ENCODE measurements around the gene HORMAD2.
A peak's percentile ranks its signal among the peaks of the same experiment; 100 is the strongest.

Gene HORMAD2, protein sequence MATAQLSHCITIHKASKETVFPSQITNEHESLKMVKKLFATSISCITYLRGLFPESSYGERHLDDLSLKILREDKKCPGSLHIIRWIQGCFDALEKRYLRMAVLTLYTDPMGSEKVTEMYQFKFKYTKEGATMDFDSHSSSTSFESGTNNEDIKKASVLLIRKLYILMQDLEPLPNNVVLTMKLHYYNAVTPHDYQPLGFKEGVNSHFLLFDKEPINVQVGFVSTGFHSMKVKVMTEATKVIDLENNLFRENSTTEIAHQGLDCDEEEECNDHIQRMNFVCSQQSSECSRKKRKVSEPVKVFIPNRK

GRCh38 chr22:30079952-30080533 lies at the start of gene HORMAD2:
Gene HORMAD2 (plus strand): TSS chr22:30080464. CDS start chr22:30093953, 13,489 bp downstream.
- DNase-seq (ENCODE audit: low read depth, low spot score) = peak; percentile 98

GRCh38 chr22:30031328-30031727 lies 48.9 kb upstream of the HORMAD2 start:
- DNase-seq (ENCODE audit: low read depth, low spot score) = no peak

DNA sequence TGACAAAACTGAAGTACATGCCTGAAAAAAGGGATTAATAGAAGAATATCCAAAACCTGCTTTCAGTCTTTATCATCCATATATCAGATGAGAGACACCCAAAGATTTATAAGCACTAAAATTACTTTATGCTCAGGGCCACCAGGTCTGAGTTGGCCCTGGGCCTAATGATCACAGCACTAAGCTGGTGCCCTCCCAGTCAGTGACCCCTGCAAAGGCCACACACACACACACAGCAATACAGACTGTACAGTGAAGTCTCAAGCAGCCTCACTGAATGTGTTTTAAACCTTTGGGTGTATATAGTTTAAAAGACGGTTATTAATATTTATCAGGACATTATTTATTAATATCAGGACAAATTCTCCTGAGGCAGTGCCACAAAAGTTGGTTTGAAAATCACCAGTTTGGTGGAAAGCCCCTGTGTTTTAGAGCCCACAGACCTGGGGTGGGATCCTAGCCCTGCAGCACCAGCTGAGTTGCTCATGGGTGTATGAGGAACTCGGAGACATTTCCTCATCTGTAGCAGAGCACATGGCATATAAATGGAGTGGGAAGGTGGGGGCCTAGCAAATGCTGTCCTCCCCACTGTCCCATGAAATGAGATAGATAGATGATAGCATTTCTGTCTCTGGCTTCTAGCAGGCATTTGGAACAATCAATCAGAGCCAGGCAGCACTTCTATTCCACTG lies 48.4 kb upstream of the HORMAD2 start:
- DNase-seq (ENCODE audit: low read depth, low spot score) = no peak

- no peak for DNase-seq (ENCODE audit: low read depth, low spot score)
Measured at GRCh38 chr22:30033137-30033536, 47.1 kb upstream of the HORMAD2 start.

DNA sequence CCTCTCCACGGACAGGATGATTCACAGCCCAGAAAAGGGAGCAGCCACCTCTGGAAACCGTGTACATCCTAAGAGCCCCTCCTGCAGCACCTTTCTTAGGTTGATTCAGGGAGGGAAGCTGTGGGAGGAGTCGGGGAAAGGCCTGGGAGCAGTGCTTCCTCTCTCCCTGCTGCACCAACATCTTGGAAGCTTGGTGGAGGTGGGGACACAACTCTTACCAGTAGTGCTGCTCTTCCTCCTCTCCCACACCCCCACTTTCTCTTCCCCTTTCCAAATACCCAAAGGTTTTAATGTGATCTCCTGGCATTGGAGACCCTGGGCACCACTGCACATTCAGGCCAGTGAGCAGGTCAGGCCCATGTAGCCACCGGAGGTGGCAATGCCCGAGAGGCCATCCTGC lies 46.4 kb upstream of the HORMAD2 start:
- DNase-seq (ENCODE audit: low read depth, low spot score) = no peak

DNA sequence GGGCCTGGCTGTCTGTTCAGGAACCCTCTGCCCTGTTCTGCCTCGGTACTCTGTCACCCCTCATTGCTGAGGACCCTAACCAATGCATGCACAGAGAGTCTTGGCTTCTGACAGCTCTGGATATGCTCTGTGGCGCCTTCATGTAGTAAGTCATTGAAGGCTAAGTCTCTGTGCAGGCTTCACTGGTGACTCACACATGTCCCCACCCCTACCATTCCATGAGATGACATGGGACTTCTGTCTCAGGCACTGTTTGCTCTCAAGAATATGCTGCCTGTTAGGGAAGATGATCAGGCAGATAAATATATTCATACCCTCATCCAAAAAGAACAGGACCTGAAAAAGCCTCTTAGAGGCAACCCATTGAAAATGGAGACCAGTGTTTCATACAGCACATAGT lies 43.6 kb upstream of the HORMAD2 start:
- peak; percentile 5 for DNase-seq (ENCODE audit: low read depth, low spot score)

GRCh38 chr22:30038219-30038618 lies 42.0 kb upstream of the HORMAD2 start:
- DNase-seq (ENCODE audit: low read depth, low spot score) = peak; percentile 57

DNA sequence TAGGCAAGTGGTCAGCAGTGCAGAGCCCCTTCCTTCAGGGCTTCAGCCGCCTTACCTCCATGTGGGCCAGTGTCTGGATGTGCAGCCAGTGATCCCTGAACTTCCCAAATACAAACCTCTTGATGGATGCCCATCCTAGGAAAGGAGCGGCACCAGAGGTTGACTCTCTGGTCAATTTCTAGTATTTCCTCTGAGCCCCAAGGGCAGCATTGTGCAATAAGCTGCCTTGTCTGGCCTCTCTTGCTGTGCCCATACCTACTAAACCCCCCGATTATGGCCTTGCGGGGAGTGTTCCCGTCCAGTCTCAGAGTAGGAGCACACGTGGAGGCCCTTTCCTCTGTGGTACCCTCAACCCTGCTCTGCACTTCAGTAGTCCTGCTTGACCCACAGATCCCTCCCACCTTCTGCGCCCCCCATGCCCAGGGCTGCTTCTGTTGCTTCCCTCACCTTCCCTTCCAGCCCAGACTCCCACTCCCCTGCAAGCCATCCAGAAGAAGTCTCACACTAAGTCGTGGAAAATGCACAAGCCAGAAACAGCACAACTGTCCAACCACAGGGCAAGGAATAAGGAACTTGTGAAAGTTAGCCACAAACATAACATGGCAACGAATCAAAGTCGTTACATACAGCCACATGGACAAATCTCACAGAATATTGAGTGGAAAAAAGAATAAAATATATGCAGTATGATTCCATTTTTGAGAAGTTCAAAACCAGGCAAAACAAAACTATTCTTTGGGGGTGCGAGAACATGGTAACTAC lies 39.6 kb upstream of the HORMAD2 start:
- DNase-seq (ENCODE audit: low read depth, low spot score) = no peak

GRCh38 chr22:30041475-30041874 lies 38.8 kb upstream of the HORMAD2 start:
- no peak for DNase-seq (ENCODE audit: low read depth, low spot score)

- DNase-seq (ENCODE audit: low read depth, low spot score) = no peak
Measured at GRCh38 chr22:30041881-30042280, 38.4 kb upstream of the HORMAD2 start.

DNA sequence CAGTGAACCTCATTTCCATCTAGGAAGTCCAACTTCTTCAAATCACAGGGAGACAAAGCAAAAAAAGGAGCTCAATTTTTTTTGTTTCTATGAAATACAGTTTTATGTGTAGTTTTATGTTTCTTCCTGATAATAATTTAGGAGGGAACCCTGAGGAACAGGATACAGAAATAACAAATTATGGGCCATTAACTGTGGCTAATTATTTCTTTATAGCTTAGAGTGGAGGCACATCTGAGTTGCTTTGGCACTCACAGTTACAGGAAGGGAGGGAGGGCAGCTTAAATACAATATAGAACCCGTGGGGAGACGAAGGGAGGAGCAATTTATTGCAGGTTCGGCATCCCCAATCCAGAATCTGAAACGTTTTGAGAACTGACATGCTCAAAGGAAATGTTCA lies 37.1 kb upstream of the HORMAD2 start:
- no peak for DNase-seq (ENCODE audit: low read depth, low spot score)

DNA sequence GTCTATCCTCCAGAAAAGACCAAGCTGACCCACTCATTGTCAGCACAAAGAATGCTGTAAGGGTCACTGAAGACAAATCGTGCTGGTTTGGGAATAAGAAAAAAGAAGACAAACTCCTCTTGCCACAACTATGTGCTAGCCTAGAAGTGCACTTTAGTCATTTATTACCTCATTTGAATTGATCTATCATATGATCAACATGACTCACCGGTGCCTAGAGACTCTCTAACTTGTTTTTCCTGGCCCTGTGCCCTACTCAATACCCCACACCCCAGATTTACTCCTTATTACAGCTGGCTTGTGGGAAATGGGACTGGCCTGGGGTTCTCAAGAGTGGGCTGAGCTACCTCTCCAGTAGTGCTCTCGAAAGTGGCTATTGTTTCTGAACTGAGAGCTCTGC lies 35.9 kb upstream of the HORMAD2 start:
- no peak for DNase-seq (ENCODE audit: low read depth, low spot score)

DNA sequence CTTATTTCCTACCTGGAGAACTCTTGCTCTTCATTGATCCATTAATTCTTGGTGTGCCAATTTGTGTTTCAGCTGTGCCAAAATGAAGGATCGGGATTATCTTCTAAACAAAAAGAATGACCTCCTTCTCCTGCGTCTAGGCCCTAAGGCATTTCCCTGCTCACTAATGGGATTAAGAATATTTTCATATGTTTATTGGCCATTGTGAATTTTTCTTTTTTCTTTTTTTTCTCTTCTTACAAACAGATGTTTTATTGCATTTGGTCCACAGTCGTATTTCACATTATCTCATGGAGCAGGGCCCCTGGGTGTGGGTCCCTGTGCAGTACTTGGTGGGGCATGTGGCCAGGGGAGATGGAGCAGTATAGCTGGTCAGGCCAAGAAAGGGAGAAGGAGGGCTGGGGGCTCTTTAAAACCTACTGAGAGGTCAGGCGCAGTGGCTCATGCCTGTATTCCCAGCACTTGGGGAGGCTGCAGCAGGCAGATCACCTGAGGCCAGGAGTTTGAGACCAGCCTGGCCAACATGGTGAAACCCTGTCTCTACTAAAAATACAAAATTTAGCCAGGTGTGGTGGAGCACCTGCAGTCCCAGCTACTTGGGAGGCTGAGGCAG lies 35.3 kb upstream of the HORMAD2 start:
- DNase-seq (ENCODE audit: low read depth, low spot score) = no peak

DNA sequence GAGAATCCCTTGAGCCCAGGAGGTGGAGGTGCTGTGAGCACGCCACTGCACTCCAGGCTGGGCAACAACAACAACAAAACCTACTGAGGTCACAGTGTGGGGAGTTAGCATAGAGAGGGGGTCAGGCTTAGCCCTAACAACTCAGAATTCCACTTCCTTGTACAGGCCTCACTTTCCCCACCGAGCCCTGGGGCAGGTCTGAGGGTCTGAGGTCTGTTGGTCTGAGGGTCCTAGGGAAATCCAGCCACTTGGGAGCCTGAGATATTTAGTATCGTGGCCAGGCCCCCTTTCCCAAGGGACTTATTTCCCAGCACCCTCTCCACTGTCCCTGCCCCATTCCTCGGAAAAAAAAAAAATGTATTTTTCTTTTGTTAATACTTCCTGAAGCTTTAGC lies 34.8 kb upstream of the HORMAD2 start:
- DNase-seq (ENCODE audit: low read depth, low spot score) = no peak

GRCh38 chr22:30045901-30046715 lies 34.2 kb upstream of the HORMAD2 start:
- no peak for DNase-seq (ENCODE audit: low read depth, low spot score)

DNA sequence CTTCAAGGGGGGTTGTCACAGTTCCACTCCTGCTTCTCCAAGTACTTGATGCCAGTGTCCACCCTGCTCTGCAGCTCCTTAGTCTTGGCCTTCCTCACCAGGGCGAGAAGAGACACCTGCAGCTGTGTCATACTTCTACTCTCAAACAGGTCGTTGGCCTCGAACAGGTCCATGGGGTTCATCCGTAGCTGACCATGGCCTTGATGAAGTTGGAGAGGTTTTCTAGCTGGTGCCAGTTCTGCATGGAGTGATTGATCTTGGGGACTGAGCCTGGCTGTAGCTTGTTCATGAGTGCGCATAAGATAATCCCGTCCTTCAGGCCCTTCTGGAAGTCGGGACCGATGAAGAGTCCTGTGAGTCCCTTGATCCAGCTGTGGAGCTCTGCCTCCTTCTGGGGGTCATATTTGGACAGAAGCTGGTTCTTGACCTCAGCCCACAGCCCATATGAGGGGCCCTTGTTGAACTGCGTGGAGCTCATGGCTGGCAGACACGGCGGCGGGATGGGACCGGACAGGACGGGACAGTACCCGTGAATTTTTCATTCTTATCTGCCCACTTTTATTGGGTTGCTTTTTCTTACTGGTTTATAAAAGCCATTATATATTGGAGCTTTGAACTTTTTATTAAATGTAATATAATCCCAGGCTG lies 33.4 kb upstream of the HORMAD2 start:
- no peak for DNase-seq (ENCODE audit: low read depth, low spot score)

DNA sequence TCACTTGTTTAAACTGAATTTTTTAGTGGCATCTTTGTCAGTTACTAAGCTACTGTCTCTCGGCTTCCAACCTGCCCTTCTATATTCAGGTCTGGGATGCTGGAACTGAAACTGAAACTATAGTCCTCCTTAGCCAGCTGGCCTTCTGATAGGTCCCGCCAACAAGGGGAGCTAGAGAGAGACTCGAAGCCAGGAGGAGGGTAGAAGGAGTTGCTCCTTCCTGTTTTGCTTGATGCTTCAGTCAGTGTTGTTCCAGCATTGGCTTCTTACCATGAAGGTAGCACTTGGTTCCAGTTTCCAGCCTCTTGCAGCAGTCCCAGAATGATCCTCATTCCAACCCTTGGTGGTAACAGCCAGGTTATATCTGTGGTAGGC lies 32.9 kb upstream of the HORMAD2 start:
- DNase-seq (ENCODE audit: low read depth, low spot score) = no peak

DNA sequence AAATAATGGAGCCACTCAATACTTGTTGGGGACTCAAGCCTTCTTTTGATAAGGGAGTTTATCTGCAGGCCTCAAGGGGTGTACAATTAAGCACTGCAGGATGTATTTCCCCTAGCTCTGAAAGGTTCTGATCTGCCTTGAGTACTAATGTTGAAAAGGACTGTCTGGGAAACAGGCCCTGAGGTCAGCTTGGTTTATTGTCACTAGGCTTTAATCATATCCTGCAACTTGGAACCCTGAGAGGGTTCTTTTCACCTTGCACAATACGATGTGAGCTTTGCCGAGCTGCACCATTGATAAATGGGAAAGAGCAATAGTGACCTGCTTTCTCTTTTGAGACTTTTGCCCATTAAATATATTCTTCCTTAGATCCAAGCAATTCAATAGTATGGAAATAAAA lies 31.6 kb upstream of the HORMAD2 start:
- DNase-seq (ENCODE audit: low read depth, low spot score) = no peak

DNA sequence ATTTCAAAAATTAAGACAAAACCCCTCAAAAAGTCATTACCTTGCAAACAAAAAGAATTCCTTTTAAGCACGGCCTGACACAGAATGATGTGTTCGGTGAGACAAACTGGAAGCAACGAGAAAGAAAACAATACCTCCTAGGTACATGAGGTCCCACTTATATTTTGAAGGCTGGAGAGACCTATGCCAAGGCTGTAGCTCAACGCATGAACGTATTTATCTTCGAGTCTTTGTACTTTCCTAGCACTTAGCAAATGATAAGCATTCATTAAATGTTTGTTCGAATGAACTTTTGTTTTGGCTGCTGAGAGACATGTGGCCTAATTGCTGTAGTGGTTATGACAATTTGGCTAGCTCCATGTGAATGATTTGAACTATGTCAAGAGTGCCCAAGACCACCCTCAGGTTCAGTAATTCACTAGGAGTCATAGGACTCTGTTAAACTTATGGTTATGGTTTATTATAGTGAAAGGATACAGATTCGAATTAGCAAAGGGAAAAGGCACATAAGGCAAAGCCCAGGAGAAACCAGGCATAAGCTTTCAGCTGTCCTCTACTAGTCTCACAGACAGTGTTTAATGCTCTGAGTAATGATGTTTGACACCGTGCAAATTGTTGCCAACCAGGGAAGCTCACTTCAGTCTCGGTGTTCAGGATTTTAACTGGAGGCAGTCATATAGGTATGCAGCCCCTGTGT lies 26.0 kb upstream of the HORMAD2 start:
- no peak for DNase-seq (ENCODE audit: low read depth, low spot score)

GRCh38 chr22:30054764-30055069 lies 25.5 kb upstream of the HORMAD2 start:
- DNase-seq (ENCODE audit: low read depth, low spot score) = no peak

Measured in ELF-1 (cell line).